HepG2 (cell line): Measurements from ENCODE around the gene AIP. TPM values are rescaled to one million over a fixed set of nuclear protein-coding genes. Genes with fewer than 3 reads are reported as not detected.
A peak's percentile ranks its signal among the peaks of the same experiment; 100 is the strongest.

Experiments used
- ATM ChIP-seq: fragments of 450-650 bp; IDR thresholded peaks from 2 replicates; pipeline ENCODE4 v1.7.1; 2017; ENCODE audit warnings: mild to moderate bottlenecking, borderline replicate concordance
- BCL3 ChIP-seq: sonication (generic); formaldehyde crosslinking; IDR thresholded peaks from 2 replicates; pipeline ENCODE4 v1.5.1; 2020; ENCODE audit warnings: mild to moderate bottlenecking, missing genetic modification reagents, moderate library complexity
- BORCS8-MEF2B ChIP-seq: sonication (generic); formaldehyde crosslinking; IDR thresholded peaks from 2 replicates; pipeline ENCODE4 v1.8.0; 2022; ENCODE audit warnings: mild to moderate bottlenecking, missing genetic modification reagents
- CENPX ChIP-seq: sonication (generic); formaldehyde crosslinking; IDR thresholded peaks from 2 replicates; pipeline ENCODE4 v1.9.0; 2021; ENCODE audit warnings: mild to moderate bottlenecking, missing genetic modification reagents, moderate library complexity
- CREB3 ChIP-seq: sonication (generic); formaldehyde crosslinking; IDR thresholded peaks from 2 replicates; pipeline ENCODE4 v1.5.0; 2020; ENCODE audit warnings: missing genetic modification reagents
- FLYWCH1 ChIP-seq: sonication (generic); formaldehyde crosslinking; IDR thresholded peaks from 2 replicates; pipeline ENCODE4 v1.8.1; 2023; ENCODE audit warnings: mild to moderate bottlenecking, missing genetic modification reagents
- HNRNPLL ChIP-seq: fragments of 200-400 bp; formaldehyde crosslinking; IDR thresholded peaks from 2 replicates; pipeline ENCODE4 v1.6.1; 2017; ENCODE audit warnings: mild to moderate bottlenecking, low read depth, low read length; ENCODE audit not compliant: poor library complexity, severe bottlenecking
- MAFK ChIP-seq, 2 experiments: IDR thresholded peaks in 1 of 2; conservative IDR thresholded peaks in 1 of 2; 2 replicates each; pipeline ENCODE4 v1.6.1; 2011; ENCODE audit warnings: improper control_type of control experiment in 2 of 2, low read length in 2 of 2
- NONO ChIP-seq, 2 experiments: fragments of 450-650 bp in 1 of 2; sonication (generic) in 1 of 2; formaldehyde crosslinking in 1 of 2; IDR thresholded peaks in 1 of 2; conservative IDR thresholded peaks in 1 of 2; 2 replicates each; pipeline versions ENCODE4 v1.6.1 to v1.8.0; 2017 to 2022; ENCODE audit warnings: mild to moderate bottlenecking in 1 of 2, missing genetic modification reagents in 1 of 2, moderate library complexity in 1 of 2
- SNRNP70 ChIP-seq: fragments of 200-400 bp; formaldehyde crosslinking; IDR thresholded peaks from 2 replicates; pipeline ENCODE4 v1.6.1; 2017; ENCODE audit warnings: mild to moderate bottlenecking, low read depth, low read length, moderate library complexity
- TBP ChIP-seq: sonication (generic); formaldehyde crosslinking; IDR thresholded peaks from 2 replicates; pipeline ENCODE4 v1.5.0; 2020; ENCODE audit warnings: missing genetic modification reagents
- THYN1 ChIP-seq: sonication (generic); formaldehyde crosslinking; IDR thresholded peaks from 2 replicates; pipeline ENCODE4 v1.8.1; 2023; ENCODE audit warnings: low read depth, mild to moderate bottlenecking, moderate library complexity, missing genetic modification reagents, borderline replicate concordance
- ZC3H13 ChIP-seq: sonication (generic); formaldehyde crosslinking; IDR thresholded peaks from 2 replicates; pipeline ENCODE4 v1.8.1; 2023; ENCODE audit warnings: mild to moderate bottlenecking, missing genetic modification reagents, moderate library complexity
- ZFP82 ChIP-seq: sonication (generic); formaldehyde crosslinking; IDR thresholded peaks from 2 replicates; pipeline ENCODE4 v1.5.1; 2020; ENCODE audit warnings: mild to moderate bottlenecking, missing genetic modification reagents, borderline replicate concordance
- ZNF20 ChIP-seq: sonication (generic); formaldehyde crosslinking; IDR thresholded peaks from 2 replicates; pipeline ENCODE4 v1.4.0; 2020; ENCODE audit warnings: mild to moderate bottlenecking, moderate library complexity, missing genetic modification reagents
- ZNF550 ChIP-seq: sonication (generic); formaldehyde crosslinking; IDR thresholded peaks from 2 replicates; pipeline ENCODE4 v1.4.0; 2020; ENCODE audit warnings: mild to moderate bottlenecking, missing genetic modification reagents, borderline replicate concordance
- ZNF672 ChIP-seq: sonication (generic); formaldehyde crosslinking; IDR thresholded peaks from 2 replicates; pipeline ENCODE4 v1.8.1; 2022; ENCODE audit warnings: missing genetic modification reagents
- ZNF816 ChIP-seq: sonication (generic); formaldehyde crosslinking; IDR thresholded peaks from 2 replicates; pipeline ENCODE4 v1.8.0; 2022; ENCODE audit warnings: missing genetic modification reagents, mild to moderate bottlenecking, borderline replicate concordance
- polyA plus RNA-seq, 8 experiments: library from polyadenylated mRNA; depleted of rRNA in 3 of 8; stranded (reverse) in 7 of 8; unstranded in 1 of 8; fragments of >200 nt; fragmentation: Illumina TruSeq in 4 of 8; extraction: Trizol in 4 of 8; gene quantifications; 2 replicates each; pipeline versions ENCODE4 v1.2.1 to v1.2.3, GENCODE V29; 2011 to 2016; ENCODE audit warnings: low read depth in 4 of 8, missing spikeins in 1 of 8, mixed read lengths in 1 of 8; ENCODE audit not compliant: insufficient read depth in 1 of 8
- total RNA-seq, 5 experiments: library from RNA; depleted of rRNA; stranded (reverse); fragments of >200 nt; fragmentation: Illumina TruSeq; extraction: Trizol; gene quantifications; 2 replicates each; pipeline ENCODE4 v1.2.3, GENCODE V29; 2016; ENCODE audit warnings: low read depth in 1 of 5
- TF ChIP-seq, protein P1 (sequence below): sonication (generic); formaldehyde crosslinking; IDR thresholded peaks from 2 replicates; pipeline ENCODE4 v1.8.1; 2022; ENCODE audit warnings: low read depth, mild to moderate bottlenecking, missing genetic modification reagents
- TF ChIP-seq, protein P2 (sequence below): sonication (generic); formaldehyde crosslinking; IDR thresholded peaks from 2 replicates; pipeline ENCODE4 v1.4.0; 2020; ENCODE audit warnings: missing genetic modification reagents
- TF ChIP-seq, protein P3 (sequence below): sonication (generic); formaldehyde crosslinking; IDR thresholded peaks from 2 replicates; pipeline ENCODE4 v1.9.0; 2021; ENCODE audit warnings: missing genetic modification reagents, borderline replicate concordance

Gene AIP
- total and polyA plus RNA-seq, 2 of the 13 experiments (the other 11 are each of a cell fraction or from before 2014, with no cell fraction given), result 51.8 to 110 TPM

DNA sequence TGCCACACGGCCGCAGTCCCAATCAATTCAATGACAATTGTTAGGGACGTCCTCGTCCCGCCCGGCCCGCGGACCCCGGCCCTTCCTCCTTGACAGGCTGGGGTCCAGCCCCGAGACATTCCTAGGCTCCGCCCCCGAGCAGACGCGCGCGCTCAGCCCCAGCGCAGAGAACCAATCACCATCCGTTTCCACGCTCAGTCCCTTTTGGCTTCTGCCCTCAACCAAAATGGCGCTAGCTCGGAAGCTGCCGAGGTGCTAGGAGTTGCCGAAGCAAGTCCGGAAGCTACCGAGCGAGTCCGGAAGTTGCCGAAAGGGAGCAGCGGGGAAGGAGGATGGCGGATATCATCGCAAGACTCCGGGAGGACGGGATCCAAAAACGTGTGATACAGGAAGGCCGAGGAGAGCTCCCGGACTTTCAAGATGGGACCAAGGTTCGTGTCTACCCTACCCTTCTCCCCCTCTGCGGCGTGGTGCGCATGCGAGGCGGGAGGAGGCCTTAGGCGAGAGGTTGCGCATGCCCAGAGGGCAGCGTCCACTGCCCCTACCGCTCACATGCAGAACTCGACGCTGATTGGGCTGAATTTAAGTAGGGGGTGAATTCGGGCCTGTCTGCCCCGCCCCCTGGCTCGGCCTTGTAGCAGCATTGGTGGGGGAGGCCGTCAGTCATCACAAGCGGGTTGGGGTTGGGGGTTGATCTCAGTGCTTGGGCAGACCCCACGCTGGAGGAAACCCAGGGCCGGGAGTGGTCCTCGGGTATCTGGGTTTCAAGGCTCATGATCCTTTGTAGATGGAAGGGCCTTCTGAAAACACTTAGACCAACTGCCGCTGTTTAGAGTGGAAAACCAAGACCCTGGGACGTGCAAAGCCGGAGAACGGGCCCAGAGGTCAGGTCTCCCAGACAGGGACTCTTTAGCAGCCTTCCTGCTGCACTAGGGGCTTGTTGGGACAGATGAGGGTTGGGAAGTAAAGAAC is at the start of gene AIP (continued):
- TF ChIP-seq MAFK (conservative IDR thresholded peaks at IDR 0.05 in 1 of 2, IDR thresholded peaks at IDR 0.05 in 1 of 2; ENCODE audit: low read length in 2 of 2), result no peak
- peak; percentile 91; the same call in 1 of the 2 replicates for TF ChIP-seq ZNF816 (CRISPR knock-in tag)
- TF ChIP-seq ZC3H13, result peak; percentile 77; the same call in 1 of the 2 replicates
- no peak for TF ChIP-seq ATM
- TF ChIP-seq NONO (IDR thresholded peaks at IDR 0.05), result no peak
- peak; percentile 83 for TF ChIP-seq NONO (CRISPR knock-in tag; conservative IDR thresholded peaks at IDR 0.05)
- TF ChIP-seq ZFP82 (CRISPR knock-in tag), result peak; percentile 87
- no peak for TF ChIP-seq TBP (CRISPR knock-in tag)
- TF ChIP-seq CREB3 (CRISPR knock-in tag), result peak; percentile 84
- TF ChIP-seq ZNF20 (CRISPR knock-in tag), result 0 out of 2 replicates have a peak, but pooled peaks have one; percentile 41
- TF ChIP-seq SNRNP70, result no peak
- TF ChIP-seq ZNF672 (CRISPR knock-in tag), result no peak; the same call in 1 of the 2 replicates
- no peak for TF ChIP-seq CENPX (CRISPR knock-in tag)
- TF ChIP-seq, protein P1, sequence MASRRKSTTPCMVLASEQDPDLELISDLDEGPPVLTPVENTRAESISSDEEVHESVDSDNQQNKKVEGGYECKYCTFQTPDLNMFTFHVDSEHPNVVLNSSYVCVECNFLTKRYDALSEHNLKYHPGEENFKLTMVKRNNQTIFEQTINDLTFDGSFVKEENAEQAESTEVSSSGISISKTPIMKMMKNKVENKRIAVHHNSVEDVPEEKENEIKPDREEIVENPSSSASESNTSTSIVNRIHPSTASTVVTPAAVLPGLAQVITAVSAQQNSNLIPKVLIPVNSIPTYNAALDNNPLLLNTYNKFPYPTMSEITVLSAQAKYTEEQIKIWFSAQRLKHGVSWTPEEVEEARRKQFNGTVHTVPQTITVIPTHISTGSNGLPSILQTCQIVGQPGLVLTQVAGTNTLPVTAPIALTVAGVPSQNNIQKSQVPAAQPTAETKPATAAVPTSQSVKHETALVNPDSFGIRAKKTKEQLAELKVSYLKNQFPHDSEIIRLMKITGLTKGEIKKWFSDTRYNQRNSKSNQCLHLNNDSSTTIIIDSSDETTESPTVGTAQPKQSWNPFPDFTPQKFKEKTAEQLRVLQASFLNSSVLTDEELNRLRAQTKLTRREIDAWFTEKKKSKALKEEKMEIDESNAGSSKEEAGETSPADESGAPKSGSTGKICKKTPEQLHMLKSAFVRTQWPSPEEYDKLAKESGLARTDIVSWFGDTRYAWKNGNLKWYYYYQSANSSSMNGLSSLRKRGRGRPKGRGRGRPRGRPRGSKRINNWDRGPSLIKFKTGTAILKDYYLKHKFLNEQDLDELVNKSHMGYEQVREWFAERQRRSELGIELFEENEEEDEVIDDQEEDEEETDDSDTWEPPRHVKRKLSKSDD, result peak; percentile 93
- TF ChIP-seq, protein P2, sequence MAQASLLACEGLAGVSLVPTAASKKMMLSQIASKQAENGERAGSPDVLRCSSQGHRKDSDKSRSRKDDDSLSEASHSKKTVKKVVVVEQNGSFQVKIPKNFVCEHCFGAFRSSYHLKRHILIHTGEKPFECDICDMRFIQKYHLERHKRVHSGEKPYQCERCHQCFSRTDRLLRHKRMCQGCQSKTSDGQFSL (CRISPR knock-in tag), result 0 out of 2 replicates have a peak, but pooled peaks have one; percentile 79
- TF ChIP-seq THYN1 (CRISPR knock-in tag), result no peak
- TF ChIP-seq, protein P3, sequence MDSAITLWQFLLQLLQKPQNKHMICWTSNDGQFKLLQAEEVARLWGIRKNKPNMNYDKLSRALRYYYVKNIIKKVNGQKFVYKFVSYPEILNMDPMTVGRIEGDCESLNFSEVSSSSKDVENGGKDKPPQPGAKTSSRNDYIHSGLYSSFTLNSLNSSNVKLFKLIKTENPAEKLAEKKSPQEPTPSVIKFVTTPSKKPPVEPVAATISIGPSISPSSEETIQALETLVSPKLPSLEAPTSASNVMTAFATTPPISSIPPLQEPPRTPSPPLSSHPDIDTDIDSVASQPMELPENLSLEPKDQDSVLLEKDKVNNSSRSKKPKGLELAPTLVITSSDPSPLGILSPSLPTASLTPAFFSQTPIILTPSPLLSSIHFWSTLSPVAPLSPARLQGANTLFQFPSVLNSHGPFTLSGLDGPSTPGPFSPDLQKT (CRISPR knock-in tag), result no peak; the same call in 1 of the 2 replicates
- TF ChIP-seq BORCS8-MEF2B (CRISPR knock-in tag), result peak; percentile 100
- TF ChIP-seq BCL3 (CRISPR knock-in tag), result peak; percentile 98
- TF ChIP-seq HNRNPLL, result peak; percentile 54
- TF ChIP-seq ZNF550 (CRISPR knock-in tag), result peak; percentile 78; the same call in 1 of the 2 replicates
- peak; percentile 83; the same call in 1 of the 2 replicates for TF ChIP-seq FLYWCH1
